ENCODE results near the gene TOX2.

TOX2 gene

DNA sequence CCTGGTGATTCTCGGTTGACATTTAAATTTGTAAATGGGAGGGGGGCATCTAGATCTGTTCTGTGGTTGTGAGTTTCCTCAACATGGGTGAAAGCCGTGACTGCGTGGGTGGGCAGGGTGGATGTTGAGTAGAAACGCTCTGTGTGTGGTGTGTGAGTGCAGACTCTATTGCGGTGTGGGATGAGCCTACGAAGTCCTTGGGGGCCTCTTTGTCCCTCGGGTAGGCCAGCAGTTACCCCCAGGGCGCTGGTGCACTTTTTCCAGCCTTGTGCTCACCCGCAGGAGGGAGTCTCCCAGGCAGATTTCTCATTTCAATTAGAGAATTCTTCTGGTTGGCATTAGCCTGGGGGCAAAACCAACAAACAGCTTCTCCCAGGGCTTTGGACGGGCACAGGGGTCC is 10.6 kb downstream of the TOX2 start:
- Histone ChIP-seq H3K27ac (ENCODE audit: extremely low read depth, low read depth, low read length) (no peak overlapping the region), H3K4me1 (ENCODE audit: control insufficient read depth, insufficient read depth, low read length) (peaks cover 14% of the 10 kb centered on the region; the same call in 1 of the 2 replicates), H3K4me3 (ENCODE audit: low read depth, low read length) (no peak overlapping the region), H3K9me3 (ENCODE audit: control insufficient read depth, insufficient read depth, low read depth, low read length) (no peaks in the 10 kb centered on the region), H3K36me3 (ENCODE audit: control insufficient read depth in 2 of 2, insufficient read depth in 1 of 2, low read length in 2 of 2) (no peaks in the 10 kb centered on the region)
- ChIA-PET POLR2A (no interaction called here), CTCF (interaction anchor here (0.6 kb wide), 1 partner anchor 155 kb away, joined by 4 read pairs; no protein-coding TSS in a partner anchor)
- TF ChIP-seq, protein P1, sequence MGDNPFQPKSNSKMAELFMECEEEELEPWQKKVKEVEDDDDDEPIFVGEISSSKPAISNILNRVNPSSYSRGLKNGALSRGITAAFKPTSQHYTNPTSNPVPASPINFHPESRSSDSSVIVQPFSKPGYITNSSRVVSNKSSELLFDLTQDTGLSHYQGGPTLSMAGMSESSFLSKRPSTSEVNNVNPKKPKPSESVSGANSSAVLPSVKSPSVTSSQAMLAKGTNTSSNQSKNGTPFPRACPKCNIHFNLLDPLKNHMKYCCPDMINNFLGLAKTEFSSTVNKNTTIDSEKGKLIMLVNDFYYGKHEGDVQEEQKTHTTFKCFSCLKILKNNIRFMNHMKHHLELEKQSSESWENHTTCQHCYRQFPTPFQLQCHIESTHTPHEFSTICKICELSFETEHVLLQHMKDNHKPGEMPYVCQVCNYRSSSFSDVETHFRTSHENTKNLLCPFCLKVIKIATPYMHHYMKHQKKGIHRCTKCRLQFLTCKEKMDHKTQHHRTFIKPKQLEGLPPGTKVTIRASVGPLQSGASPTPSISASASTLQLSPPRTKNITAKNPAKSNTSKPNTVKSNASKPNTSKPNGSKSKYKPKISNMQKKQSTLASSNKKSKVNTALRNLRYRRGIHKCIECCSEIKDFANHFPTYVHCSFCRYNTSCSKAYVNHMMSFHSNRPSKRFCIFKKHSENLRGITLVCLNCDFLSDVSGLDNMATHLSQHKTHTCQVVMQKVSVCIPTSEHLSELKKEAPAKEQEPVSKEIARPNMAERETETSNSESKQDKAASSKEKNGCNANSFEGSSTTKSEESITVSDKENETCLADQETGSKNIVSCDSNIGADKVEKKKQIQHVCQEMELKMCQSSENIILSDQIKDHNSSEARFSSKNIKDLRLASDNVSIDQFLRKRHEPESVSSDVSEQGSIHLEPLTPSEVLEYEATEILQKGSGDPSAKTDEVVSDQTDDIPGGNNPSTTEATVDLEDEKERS (tag by site-specific recombination; IDR thresholded peaks at IDR 0.05) = no peak
- TF ChIP-seq ZNF16 (tag by site-specific recombination; IDR thresholded peaks at IDR 0.05; ENCODE audit: low read depth) (no peak), ZFHX2 (tag by site-specific recombination; conservative IDR thresholded peaks at IDR 0.05) (peak; percentile 88), ZNF549 (tag by site-specific recombination; IDR thresholded peaks at IDR 0.05) (no peak), ZNF529 (tag by site-specific recombination; IDR thresholded peaks at IDR 0.05; ENCODE audit: insufficient replicate concordance) (no peak), EGR2 (tag by site-specific recombination; IDR thresholded peaks at IDR 0.05; ENCODE audit: low read depth) (peak; percentile 85), ZNF23 (tag by site-specific recombination; IDR thresholded peaks at IDR 0.05; ENCODE audit: borderline replicate concordance) (no peak), ZNF76 (tag by site-specific recombination; IDR thresholded peaks at IDR 0.05; ENCODE audit: borderline replicate concordance, low read depth) (no peak), ZNF169 (tag by site-specific recombination; IDR thresholded peaks at IDR 0.05) (no peak), ZIC2 (tag by site-specific recombination; IDR thresholded peaks at IDR 0.05) (0 out of 2 replicates have a peak, but pooled peaks have one; percentile 31), ZNF785 (tag by site-specific recombination; IDR thresholded peaks at IDR 0.05) (no peak), YY1 (tag by site-specific recombination; IDR thresholded peaks at IDR 0.05) (no peak), ZNF830 (tag by site-specific recombination; IDR thresholded peaks at IDR 0.05; ENCODE audit: low read depth) (no peak), ZNF670 (tag by site-specific recombination; IDR thresholded peaks at IDR 0.05; ENCODE audit: low read depth) (no peak), ZXDB (tag by site-specific recombination; IDR thresholded peaks at IDR 0.05) (no peak), ZNF138 (tag by site-specific recombination; IDR thresholded peaks at IDR 0.05; ENCODE audit: borderline replicate concordance) (no peak), ZNF416 (tag by site-specific recombination; IDR thresholded peaks at IDR 0.05) (no peak), ZNF174 (tag by site-specific recombination; IDR thresholded peaks at IDR 0.05) (no peak)
- TF ChIP-seq, protein P2, sequence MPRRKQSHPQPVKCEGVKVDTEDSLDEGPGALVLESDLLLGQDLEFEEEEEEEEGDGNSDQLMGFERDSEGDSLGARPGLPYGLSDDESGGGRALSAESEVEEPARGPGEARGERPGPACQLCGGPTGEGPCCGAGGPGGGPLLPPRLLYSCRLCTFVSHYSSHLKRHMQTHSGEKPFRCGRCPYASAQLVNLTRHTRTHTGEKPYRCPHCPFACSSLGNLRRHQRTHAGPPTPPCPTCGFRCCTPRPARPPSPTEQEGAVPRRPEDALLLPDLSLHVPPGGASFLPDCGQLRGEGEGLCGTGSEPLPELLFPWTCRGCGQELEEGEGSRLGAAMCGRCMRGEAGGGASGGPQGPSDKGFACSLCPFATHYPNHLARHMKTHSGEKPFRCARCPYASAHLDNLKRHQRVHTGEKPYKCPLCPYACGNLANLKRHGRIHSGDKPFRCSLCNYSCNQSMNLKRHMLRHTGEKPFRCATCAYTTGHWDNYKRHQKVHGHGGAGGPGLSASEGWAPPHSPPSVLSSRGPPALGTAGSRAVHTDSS (tag by site-specific recombination; IDR thresholded peaks at IDR 0.05) = no peak
- TF ChIP-seq, protein P3, sequence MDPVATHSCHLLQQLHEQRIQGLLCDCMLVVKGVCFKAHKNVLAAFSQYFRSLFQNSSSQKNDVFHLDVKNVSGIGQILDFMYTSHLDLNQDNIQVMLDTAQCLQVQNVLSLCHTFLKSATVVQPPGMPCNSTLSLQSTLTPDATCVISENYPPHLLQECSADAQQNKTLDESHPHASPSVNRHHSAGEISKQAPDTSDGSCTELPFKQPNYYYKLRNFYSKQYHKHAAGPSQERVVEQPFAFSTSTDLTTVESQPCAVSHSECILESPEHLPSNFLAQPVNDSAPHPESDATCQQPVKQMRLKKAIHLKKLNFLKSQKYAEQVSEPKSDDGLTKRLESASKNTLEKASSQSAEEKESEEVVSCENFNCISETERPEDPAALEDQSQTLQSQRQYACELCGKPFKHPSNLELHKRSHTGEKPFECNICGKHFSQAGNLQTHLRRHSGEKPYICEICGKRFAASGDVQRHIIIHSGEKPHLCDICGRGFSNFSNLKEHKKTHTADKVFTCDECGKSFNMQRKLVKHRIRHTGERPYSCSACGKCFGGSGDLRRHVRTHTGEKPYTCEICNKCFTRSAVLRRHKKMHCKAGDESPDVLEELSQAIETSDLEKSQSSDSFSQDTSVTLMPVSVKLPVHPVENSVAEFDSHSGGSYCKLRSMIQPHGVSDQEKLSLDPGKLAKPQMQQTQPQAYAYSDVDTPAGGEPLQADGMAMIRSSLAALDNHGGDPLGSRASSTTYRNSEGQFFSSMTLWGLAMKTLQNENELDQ (tag by site-specific recombination; IDR thresholded peaks at IDR 0.05; ENCODE audit: low read depth) = no peak
- TF ChIP-seq, protein P4, sequence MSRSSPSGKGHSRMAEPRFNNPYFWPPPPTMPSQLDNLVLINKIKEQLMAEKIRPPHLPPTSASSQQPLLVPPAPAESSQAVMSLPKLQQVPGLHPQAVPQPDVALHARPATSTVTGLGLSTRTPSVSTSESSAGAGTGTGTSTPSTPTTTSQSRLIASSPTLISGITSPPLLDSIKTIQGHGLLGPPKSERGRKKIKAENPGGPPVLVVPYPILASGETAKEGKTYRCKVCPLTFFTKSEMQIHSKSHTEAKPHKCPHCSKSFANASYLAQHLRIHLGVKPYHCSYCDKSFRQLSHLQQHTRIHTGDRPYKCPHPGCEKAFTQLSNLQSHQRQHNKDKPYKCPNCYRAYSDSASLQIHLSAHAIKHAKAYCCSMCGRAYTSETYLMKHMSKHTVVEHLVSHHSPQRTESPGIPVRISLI (tag by site-specific recombination; IDR thresholded peaks at IDR 0.05) = no peak
- TF ChIP-seq, protein P5, sequence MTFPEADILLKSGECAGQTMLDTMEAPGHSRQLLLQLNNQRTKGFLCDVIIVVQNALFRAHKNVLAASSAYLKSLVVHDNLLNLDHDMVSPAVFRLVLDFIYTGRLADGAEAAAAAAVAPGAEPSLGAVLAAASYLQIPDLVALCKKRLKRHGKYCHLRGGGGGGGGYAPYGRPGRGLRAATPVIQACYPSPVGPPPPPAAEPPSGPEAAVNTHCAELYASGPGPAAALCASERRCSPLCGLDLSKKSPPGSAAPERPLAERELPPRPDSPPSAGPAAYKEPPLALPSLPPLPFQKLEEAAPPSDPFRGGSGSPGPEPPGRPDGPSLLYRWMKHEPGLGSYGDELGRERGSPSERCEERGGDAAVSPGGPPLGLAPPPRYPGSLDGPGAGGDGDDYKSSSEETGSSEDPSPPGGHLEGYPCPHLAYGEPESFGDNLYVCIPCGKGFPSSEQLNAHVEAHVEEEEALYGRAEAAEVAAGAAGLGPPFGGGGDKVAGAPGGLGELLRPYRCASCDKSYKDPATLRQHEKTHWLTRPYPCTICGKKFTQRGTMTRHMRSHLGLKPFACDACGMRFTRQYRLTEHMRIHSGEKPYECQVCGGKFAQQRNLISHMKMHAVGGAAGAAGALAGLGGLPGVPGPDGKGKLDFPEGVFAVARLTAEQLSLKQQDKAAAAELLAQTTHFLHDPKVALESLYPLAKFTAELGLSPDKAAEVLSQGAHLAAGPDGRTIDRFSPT (tag by site-specific recombination; IDR thresholded peaks at IDR 0.05) = no peak
- TF ChIP-seq, protein P6, sequence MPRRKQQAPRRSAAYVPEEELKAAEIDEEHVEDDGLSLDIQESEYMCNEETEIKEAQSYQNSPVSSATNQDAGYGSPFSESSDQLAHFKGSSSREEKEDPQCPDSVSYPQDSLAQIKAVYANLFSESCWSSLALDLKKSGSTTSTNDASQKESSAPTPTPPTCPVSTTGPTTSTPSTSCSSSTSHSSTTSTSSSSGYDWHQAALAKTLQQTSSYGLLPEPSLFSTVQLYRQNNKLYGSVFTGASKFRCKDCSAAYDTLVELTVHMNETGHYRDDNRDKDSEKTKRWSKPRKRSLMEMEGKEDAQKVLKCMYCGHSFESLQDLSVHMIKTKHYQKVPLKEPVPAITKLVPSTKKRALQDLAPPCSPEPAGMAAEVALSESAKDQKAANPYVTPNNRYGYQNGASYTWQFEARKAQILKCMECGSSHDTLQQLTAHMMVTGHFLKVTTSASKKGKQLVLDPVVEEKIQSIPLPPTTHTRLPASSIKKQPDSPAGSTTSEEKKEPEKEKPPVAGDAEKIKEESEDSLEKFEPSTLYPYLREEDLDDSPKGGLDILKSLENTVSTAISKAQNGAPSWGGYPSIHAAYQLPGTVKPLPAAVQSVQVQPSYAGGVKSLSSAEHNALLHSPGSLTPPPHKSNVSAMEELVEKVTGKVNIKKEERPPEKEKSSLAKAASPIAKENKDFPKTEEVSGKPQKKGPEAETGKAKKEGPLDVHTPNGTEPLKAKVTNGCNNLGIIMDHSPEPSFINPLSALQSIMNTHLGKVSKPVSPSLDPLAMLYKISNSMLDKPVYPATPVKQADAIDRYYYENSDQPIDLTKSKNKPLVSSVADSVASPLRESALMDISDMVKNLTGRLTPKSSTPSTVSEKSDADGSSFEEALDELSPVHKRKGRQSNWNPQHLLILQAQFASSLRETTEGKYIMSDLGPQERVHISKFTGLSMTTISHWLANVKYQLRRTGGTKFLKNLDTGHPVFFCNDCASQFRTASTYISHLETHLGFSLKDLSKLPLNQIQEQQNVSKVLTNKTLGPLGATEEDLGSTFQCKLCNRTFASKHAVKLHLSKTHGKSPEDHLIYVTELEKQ (tag by site-specific recombination; IDR thresholded peaks at IDR 0.05; ENCODE audit: borderline replicate concordance) = no peak

Measured in HEK293 (cell line).